Gastrocnemius medialis (tissue), 4 donors: ENCODE measurements around the gene CST3. TPM values are rescaled to one million over a fixed set of nuclear protein-coding genes. Genes with fewer than 3 reads are reported as not detected.

ENCODE experiments used
- ATAC-seq, 2 donors: fragments of 150-250 bp; one replicate each; pipeline ENCODE4 v1.9.1; 2016
- DNase-seq, 2 donors: peaks; one replicate each; pipeline ENCODE4 v3.0.0-alpha.2; 2019
- H3K27ac ChIP-seq, 4 donors: fragments of 200-600 bp; sonication (generic); 1 replicate in 1 of 4; 2 replicates in 3 of 4; pipeline ENCODE4 v1.5.1; 2016 to 2018; ENCODE audit warnings: mild to moderate bottlenecking in 2 of 4, moderate library complexity in 1 of 4
- H3K27me3 ChIP-seq, 3 donors: fragments of 200-600 bp; sonication (generic) in 2 of 3; 1 replicate in 1 of 3; 2 replicates in 2 of 3; pipeline versions ENCODE4 v1.5.1 to v1.6.0; 2016 to 2019; ENCODE audit warnings: mild to moderate bottlenecking in 1 of 3, moderate library complexity in 1 of 3
- H3K36me3 ChIP-seq, 2 donors: fragments of 200-600 bp; sonication (generic) in 1 of 2; one replicate each; pipeline ENCODE4 v1.5.1; 2017 to 2018
- H3K4me1 ChIP-seq, 2 donors: fragments of 200-600 bp; sonication (generic) in 1 of 2; one replicate each; pipeline ENCODE4 v1.5.1; 2016 to 2017; ENCODE audit warnings: mild to moderate bottlenecking in 2 of 2
- H3K4me3 ChIP-seq, 4 donors: fragments of 200-600 bp; sonication (generic) in 3 of 4; 1 replicate in 1 of 4; 2 replicates in 3 of 4; pipeline ENCODE4 v1.5.1; 2016 to 2019; ENCODE audit warnings: mild to moderate bottlenecking in 2 of 4
- H3K9me3 ChIP-seq, 3 donors: fragments of 200-600 bp; sonication (generic) in 2 of 3; 1 replicate in 1 of 3; 2 replicates in 2 of 3; pipeline ENCODE4 v1.5.1; 2016 to 2019
- POLR2A ChIP-seq, 2 donors: fragments of 450-650 bp; IDR thresholded peaks; one replicate each; pipeline ENCODE4 v1.6.1; 2017; ENCODE audit warnings: antibody characterized with exemption in 2 of 2, mild to moderate bottlenecking in 2 of 2, moderate library complexity in 2 of 2
- in situ Hi-C, 4 donors: fragments of 200-750 bp; cut with MboI; loops; one replicate each; pipeline versions ENCODE4 v1.15.0 to v1.8.0; 2017; ENCODE audit warnings: low sequenced_read_pairs in 4 of 4
- intact Hi-C: fragments of 100-400 bp; cut with DNase I; formaldehyde crosslinking; loops from one replicate; pipeline ENCODE4 v1.15.1; 2023; ENCODE audit warnings: low total_unique reads
- total RNA-seq, 4 donors: library from RNA; depleted of rRNA; stranded (reverse); fragments of >200 nt; gene quantifications; one replicate each; pipeline versions ENCODE4 v1.1.0 to v1.2.3, GENCODE V29; 2016
- TF ChIP-seq, protein P1 (sequence below), 5 experiments: fragments of 450-650 bp in 3 of 5; fragments of 200-600 bp in 2 of 5; sonication (generic) in 2 of 5; IDR thresholded peaks in 4 of 5; conservative IDR thresholded peaks in 1 of 5; 1 replicate in 4 of 5; 2 replicates in 1 of 5; pipeline ENCODE4 v1.5.1; 2016 to 2019; ENCODE audit warnings: antibody characterized with exemption in 5 of 5, mild to moderate bottlenecking in 3 of 5, moderate library complexity in 3 of 5

CST3 gene
- total RNA-seq, 4 donors from 2014 or later, result 461 to 1,821 (median 697) TPM

DNA sequence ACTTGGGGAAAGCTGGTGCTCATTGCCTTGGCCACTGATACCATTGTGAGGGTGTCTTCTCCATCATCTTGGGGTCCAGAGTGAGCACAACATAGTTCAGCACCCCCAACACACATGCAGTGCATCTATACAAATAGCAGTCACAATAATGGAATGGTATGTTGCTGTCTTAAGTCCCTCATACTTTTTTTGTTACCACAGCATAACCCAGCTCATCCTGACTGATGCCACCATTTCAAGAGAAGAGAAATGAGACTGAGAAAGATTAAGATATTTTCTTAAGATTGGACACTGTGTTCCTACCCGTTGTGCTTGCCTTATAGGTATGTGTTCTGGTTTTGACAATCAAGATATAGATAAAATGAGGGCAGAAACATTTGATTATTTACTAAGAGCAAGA lies 35.5 kb upstream of the CST3 start:
- no peak for ATAC-seq
- Histone ChIP-seq H3K27ac (no peak overlapping the region), H3K36me3 (no peaks in the 10 kb centered on the region), H3K9me3 (no peaks in the 10 kb centered on the region), H3K4me1 (no peaks in the 10 kb centered on the region), H3K27me3 (no peaks in the 10 kb centered on the region), H3K4me3 (no peak overlapping the region)
- intact Hi-C loops (no loop called here), in situ Hi-C loops (loop anchor here in 2 of 4 donors (10.0 kb wide), 2 partner anchors 322 to 332 kb away; no protein-coding TSS in a partner anchor)
- no peak for TF ChIP-seq POLR2A (IDR thresholded peaks at IDR 0.05)
- TF ChIP-seq, protein P1, sequence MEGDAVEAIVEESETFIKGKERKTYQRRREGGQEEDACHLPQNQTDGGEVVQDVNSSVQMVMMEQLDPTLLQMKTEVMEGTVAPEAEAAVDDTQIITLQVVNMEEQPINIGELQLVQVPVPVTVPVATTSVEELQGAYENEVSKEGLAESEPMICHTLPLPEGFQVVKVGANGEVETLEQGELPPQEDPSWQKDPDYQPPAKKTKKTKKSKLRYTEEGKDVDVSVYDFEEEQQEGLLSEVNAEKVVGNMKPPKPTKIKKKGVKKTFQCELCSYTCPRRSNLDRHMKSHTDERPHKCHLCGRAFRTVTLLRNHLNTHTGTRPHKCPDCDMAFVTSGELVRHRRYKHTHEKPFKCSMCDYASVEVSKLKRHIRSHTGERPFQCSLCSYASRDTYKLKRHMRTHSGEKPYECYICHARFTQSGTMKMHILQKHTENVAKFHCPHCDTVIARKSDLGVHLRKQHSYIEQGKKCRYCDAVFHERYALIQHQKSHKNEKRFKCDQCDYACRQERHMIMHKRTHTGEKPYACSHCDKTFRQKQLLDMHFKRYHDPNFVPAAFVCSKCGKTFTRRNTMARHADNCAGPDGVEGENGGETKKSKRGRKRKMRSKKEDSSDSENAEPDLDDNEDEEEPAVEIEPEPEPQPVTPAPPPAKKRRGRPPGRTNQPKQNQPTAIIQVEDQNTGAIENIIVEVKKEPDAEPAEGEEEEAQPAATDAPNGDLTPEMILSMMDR (IDR thresholded peaks at IDR 0.05 in 4 of 5, conservative IDR thresholded peaks at IDR 0.05 in 1 of 5), result no peak
- no peak for DNase-seq

DNA sequence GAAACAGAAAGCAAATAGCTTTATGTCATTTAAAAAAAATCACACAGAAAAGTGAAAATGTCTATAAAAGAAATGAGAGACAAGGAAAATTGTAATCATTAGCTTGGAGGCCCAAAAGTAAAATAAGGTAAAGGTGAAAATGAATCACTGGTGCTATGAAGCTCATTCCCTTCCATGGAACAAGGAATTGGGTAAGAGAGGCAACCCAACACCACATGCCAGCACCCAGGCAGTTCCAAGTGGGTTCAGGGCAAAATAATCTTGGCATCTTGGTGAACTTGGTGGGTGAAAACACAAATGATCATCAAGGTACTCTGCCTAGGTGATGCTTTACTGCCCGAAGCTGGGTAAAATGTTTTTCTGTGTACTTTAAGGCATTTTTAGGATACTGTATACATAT lies 34.4 kb upstream of the CST3 start:
- DNase-seq (no peak), ATAC-seq (peak in 1 of 2 donors; percentile 49)
- Histone ChIP-seq H3K4me1 (no peaks in the 10 kb centered on the region), H3K27me3 (no peaks in the 10 kb centered on the region), H3K27ac (no peak overlapping the region), H3K4me3 (no peak overlapping the region), H3K9me3 (no peaks in the 10 kb centered on the region), H3K36me3 (no peaks in the 10 kb centered on the region)
- TF ChIP-seq POLR2A (IDR thresholded peaks at IDR 0.05), result no peak
- TF ChIP-seq, protein P1 (IDR thresholded peaks at IDR 0.05 in 4 of 5, conservative IDR thresholded peaks at IDR 0.05 in 1 of 5), result no peak
- intact Hi-C loops (no loop called here), in situ Hi-C loops (loop anchor here in 2 of 4 donors (10.0 kb wide), 2 partner anchors 323 to 333 kb away; no protein-coding TSS in a partner anchor)

DNA sequence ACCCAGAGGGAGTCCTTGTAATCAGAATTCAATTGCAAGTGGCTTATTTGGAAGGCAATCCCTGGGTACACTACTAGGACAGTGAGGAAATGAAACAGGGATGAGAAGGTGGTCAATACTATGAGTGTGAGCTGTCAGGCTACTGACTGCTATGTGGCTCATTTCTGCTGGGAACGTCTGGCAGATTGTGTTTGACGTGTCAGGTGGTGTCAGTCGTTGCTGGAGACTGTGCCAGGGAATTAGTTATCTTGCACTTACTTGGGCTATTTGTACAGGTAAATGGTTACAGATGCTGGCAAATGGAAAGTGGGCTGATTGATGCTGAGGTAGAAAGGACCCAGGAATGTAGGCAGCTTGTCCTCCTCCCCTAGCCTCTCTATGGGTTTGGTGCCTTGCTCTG lies 33.7 kb upstream of the CST3 start:
- no peak overlapping the region for H3K4me3 ChIP-seq
- no peaks in the 10 kb centered on the region for H3K36me3 ChIP-seq
- intact Hi-C loops, result no loop called here
- no peak for ATAC-seq
- DNase-seq, result no peak
- H3K27me3 ChIP-seq, result no peaks in the 10 kb centered on the region
- in situ Hi-C loops, result loop anchor here in 2 of 4 donors (10.0 kb wide), 2 partner anchors 323 to 333 kb away; no protein-coding TSS in a partner anchor
- TF ChIP-seq, protein P1 (IDR thresholded peaks at IDR 0.05 in 4 of 5, conservative IDR thresholded peaks at IDR 0.05 in 1 of 5), result no peak
- no peak for TF ChIP-seq POLR2A (IDR thresholded peaks at IDR 0.05)
- no peaks in the 10 kb centered on the region for H3K4me1 ChIP-seq
- H3K27ac ChIP-seq, result no peak overlapping the region
- no peaks in the 10 kb centered on the region for H3K9me3 ChIP-seq

DNA sequence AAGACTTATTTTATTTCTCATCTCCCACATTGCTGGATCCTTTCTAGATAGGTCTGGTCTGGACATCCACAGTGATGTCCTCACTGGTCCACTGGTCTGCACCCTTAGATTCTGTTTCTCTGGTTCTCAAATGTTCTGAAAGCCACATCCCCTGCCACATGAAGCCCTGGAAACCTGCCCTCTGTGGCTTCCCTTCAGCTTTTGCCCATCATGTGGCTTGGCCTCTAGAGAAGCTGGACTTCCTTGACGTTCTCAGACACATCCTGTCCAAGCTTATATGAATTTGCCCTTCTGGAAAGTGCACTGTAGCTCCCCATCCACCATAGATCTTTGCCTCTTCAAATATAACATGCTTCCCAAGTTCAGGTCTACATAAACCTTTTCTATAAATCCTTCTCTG lies 32.6 kb upstream of the CST3 start:
- in situ Hi-C loops (loop anchor here in 2 of 4 donors (10.0 kb wide), 2 partner anchors 324 to 334 kb away; no protein-coding TSS in a partner anchor), intact Hi-C loops (no loop called here)
- Histone ChIP-seq H3K4me3 (no peak overlapping the region), H3K9me3 (no peaks in the 10 kb centered on the region), H3K36me3 (no peaks in the 10 kb centered on the region), H3K27me3 (no peaks in the 10 kb centered on the region), H3K4me1 (no peaks in the 10 kb centered on the region), H3K27ac (no peak overlapping the region)
- DNase-seq (no peak), ATAC-seq (no peak)
- no peak for TF ChIP-seq POLR2A (IDR thresholded peaks at IDR 0.05)
- TF ChIP-seq, protein P1 (IDR thresholded peaks at IDR 0.05 in 4 of 5, conservative IDR thresholded peaks at IDR 0.05 in 1 of 5), result no peak

DNA sequence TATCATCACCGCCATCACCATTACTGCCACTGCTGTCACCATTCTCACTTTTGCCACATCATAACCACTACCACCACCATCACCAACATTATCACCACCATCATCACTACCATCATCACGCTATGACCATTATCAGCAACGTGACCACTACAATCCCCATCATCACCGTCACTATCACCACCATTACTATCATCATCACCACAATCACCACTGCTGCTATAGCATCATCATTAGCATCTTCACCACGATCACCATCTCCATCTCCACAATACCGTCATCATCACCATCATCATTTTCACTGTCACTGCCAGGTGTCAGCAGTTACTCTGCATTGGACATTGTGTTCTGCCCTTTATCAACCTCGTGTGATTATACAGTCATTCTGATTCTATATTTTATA lies 32.1 kb upstream of the CST3 start:
- intact Hi-C loops (loop anchor here (2.0 to 5.0 kb wide), 2 partner anchors 228 to 315 kb away; no protein-coding TSS in a partner anchor), in situ Hi-C loops (loop anchor here (5.0 to 10.0 kb wide), 3 partner anchors 325 to 335 kb away; no protein-coding TSS in a partner anchor)
- Histone ChIP-seq H3K27me3 (no peaks in the 10 kb centered on the region), H3K36me3 (no peaks in the 10 kb centered on the region), H3K4me3 (no peak overlapping the region), H3K4me1 (no peaks in the 10 kb centered on the region), H3K9me3 (no peaks in the 10 kb centered on the region), H3K27ac (no peak overlapping the region)
- ATAC-seq (no peak), DNase-seq (no peak)
- no peak for TF ChIP-seq POLR2A (IDR thresholded peaks at IDR 0.05)
- TF ChIP-seq, protein P1 (IDR thresholded peaks at IDR 0.05 in 4 of 5, conservative IDR thresholded peaks at IDR 0.05 in 1 of 5), result no peak
